ENCODE results near the gene EIPR1.

EIPR1 gene

GRCh38 chr2:3223080-3223923, 154.3 kb downstream of the EIPR1 start:
- Histone ChIP-seq H3K9me3 (ENCODE audit: control insufficient read depth, low read length) (peaks cover 6% of the 10 kb centered on the region), H3K4me1 (ENCODE audit: control insufficient read depth, insufficient read depth, low read length, poor library complexity, severe bottlenecking) (no peaks in the 10 kb centered on the region), H3K4me3 (ENCODE audit: extremely low read depth, insufficient read depth, low read length, poor library complexity, severe bottlenecking) (no peak overlapping the region), H3K27ac (ENCODE audit: low read depth, low read length, severe bottlenecking) (no peak overlapping the region), H3K36me3 (ENCODE audit: control insufficient read depth, insufficient read depth, low read length) (no peaks in the 10 kb centered on the region)
- WGBS, 2 experiments (ENCODE audit: insufficient coverage in 2 of 2): 90 to 93% methylated on average over 11 to 13 of the region's 18 CpGs

- Histone ChIP-seq H3K27ac (ENCODE audit: low read depth, low read length, severe bottlenecking) (no peak overlapping the region), H3K4me3 (ENCODE audit: extremely low read depth, insufficient read depth, low read length, poor library complexity, severe bottlenecking) (no peak overlapping the region), H3K36me3 (ENCODE audit: control insufficient read depth, insufficient read depth, low read length) (no peaks in the 10 kb centered on the region), H3K9me3 (ENCODE audit: control insufficient read depth, low read length) (peaks cover 6% of the 10 kb centered on the region), H3K4me1 (ENCODE audit: control insufficient read depth, insufficient read depth, low read length, poor library complexity, severe bottlenecking) (no peaks in the 10 kb centered on the region)
- WGBS, 2 experiments (ENCODE audit: insufficient coverage in 2 of 2): 88 to 96% methylated on average over 5 to 9 of the region's 9 CpGs
Observed at GRCh38 chr2:3222636-3223035, 155.0 kb downstream of the EIPR1 start.

GRCh38 chr2:3219536-3219935, 158.1 kb downstream of the EIPR1 start:
- Histone ChIP-seq H3K9me3 (ENCODE audit: control insufficient read depth, low read length) (peaks cover 6% of the 10 kb centered on the region), H3K4me1 (ENCODE audit: control insufficient read depth, insufficient read depth, low read length, poor library complexity, severe bottlenecking) (no peaks in the 10 kb centered on the region), H3K36me3 (ENCODE audit: control insufficient read depth, insufficient read depth, low read length) (no peaks in the 10 kb centered on the region), H3K27ac (ENCODE audit: low read depth, low read length, severe bottlenecking) (no peak overlapping the region), H3K4me3 (ENCODE audit: extremely low read depth, insufficient read depth, low read length, poor library complexity, severe bottlenecking) (no peak overlapping the region)
- WGBS, 2 experiments (ENCODE audit: insufficient coverage in 2 of 2): 89% methylated on average over 4 of the region's 4 CpGs

GRCh38 chr2:3217646-3218045, 160.0 kb downstream of the EIPR1 start:
- H3K27ac ChIP-seq (ENCODE audit: low read depth, low read length, severe bottlenecking): no peak overlapping the region
- whole genome bisulfite sequencing, 2 experiments (ENCODE audit: insufficient coverage in 2 of 2): 76 to 88% methylated on average over 5 to 6 of the region's 7 CpGs

GRCh38 chr2:3216841-3217495, 160.7 kb downstream of the EIPR1 start:
- H3K9me3 ChIP-seq (ENCODE audit: control insufficient read depth, low read length): peaks cover 6% of the 10 kb centered on the region
- H3K4me3 ChIP-seq (ENCODE audit: extremely low read depth, insufficient read depth, low read length, poor library complexity, severe bottlenecking): no peak overlapping the region
- no peaks in the 10 kb centered on the region for H3K4me1 ChIP-seq (ENCODE audit: control insufficient read depth, insufficient read depth, low read length, poor library complexity, severe bottlenecking)
- WGBS, 2 experiments (ENCODE audit: insufficient coverage in 2 of 2): no CpG with 5 or more reads among the region's 7 CpGs
- no peak overlapping the region for H3K27ac ChIP-seq (ENCODE audit: low read depth, low read length, severe bottlenecking)
- H3K36me3 ChIP-seq (ENCODE audit: control insufficient read depth, insufficient read depth, low read length): no peaks in the 10 kb centered on the region

More at GRCh38 chr2:3217646-3218045, 160.0 kb downstream of the EIPR1 start:
- Histone ChIP-seq H3K9me3 (ENCODE audit: control insufficient read depth, low read length) (peaks cover 6% of the 10 kb centered on the region), H3K4me1 (ENCODE audit: control insufficient read depth, insufficient read depth, low read length, poor library complexity, severe bottlenecking) (no peaks in the 10 kb centered on the region), H3K4me3 (ENCODE audit: extremely low read depth, insufficient read depth, low read length, poor library complexity, severe bottlenecking) (no peak overlapping the region), H3K36me3 (ENCODE audit: control insufficient read depth, insufficient read depth, low read length) (no peaks in the 10 kb centered on the region)

GRCh38 chr2:3214806-3215404, 162.7 kb downstream of the EIPR1 start:
- Histone ChIP-seq H3K4me1 (ENCODE audit: control insufficient read depth, insufficient read depth, low read length, poor library complexity, severe bottlenecking) (no peaks in the 10 kb centered on the region), H3K36me3 (ENCODE audit: control insufficient read depth, insufficient read depth, low read length) (no peaks in the 10 kb centered on the region), H3K4me3 (ENCODE audit: extremely low read depth, insufficient read depth, low read length, poor library complexity, severe bottlenecking) (no peak overlapping the region), H3K27ac (ENCODE audit: low read depth, low read length, severe bottlenecking) (no peak overlapping the region), H3K9me3 (ENCODE audit: control insufficient read depth, low read length) (peaks cover 2% of the 10 kb centered on the region)
- 79 to 80% methylated on average over 8 to 9 of the region's 10 CpGs for WGBS, 2 experiments (ENCODE audit: insufficient coverage in 2 of 2)

- 91 to 100% methylated on average over 5 of the region's 7 CpGs for WGBS, 2 experiments (ENCODE audit: insufficient coverage in 2 of 2)
- Histone ChIP-seq H3K9me3 (ENCODE audit: control insufficient read depth, low read length) (no peaks in the 10 kb centered on the region), H3K27ac (ENCODE audit: low read depth, low read length, severe bottlenecking) (no peak overlapping the region)
Observed at GRCh38 chr2:3214065-3214464, 163.6 kb downstream of the EIPR1 start.

GRCh38 chr2:3212984-3213383, 164.6 kb downstream of the EIPR1 start:
- H3K36me3 ChIP-seq (ENCODE audit: control insufficient read depth, insufficient read depth, low read length): no peaks in the 10 kb centered on the region
- no peaks in the 10 kb centered on the region for H3K9me3 ChIP-seq (ENCODE audit: control insufficient read depth, low read length)
- WGBS, 2 experiments (ENCODE audit: insufficient coverage in 2 of 2): 100% methylated on average over 2 of the region's 6 CpGs; no CpG with 5 or more reads in 1 of the 2 experiments
- H3K4me3 ChIP-seq (ENCODE audit: extremely low read depth, insufficient read depth, low read length, poor library complexity, severe bottlenecking): no peak overlapping the region
- H3K4me1 ChIP-seq (ENCODE audit: control insufficient read depth, insufficient read depth, low read length, poor library complexity, severe bottlenecking): no peaks in the 10 kb centered on the region
- no peak overlapping the region for H3K27ac ChIP-seq (ENCODE audit: low read depth, low read length, severe bottlenecking)

More at GRCh38 chr2:3214065-3214464, 163.6 kb downstream of the EIPR1 start:
- no peaks in the 10 kb centered on the region for H3K4me1 ChIP-seq (ENCODE audit: control insufficient read depth, insufficient read depth, low read length, poor library complexity, severe bottlenecking)
- no peaks in the 10 kb centered on the region for H3K36me3 ChIP-seq (ENCODE audit: control insufficient read depth, insufficient read depth, low read length)
- H3K4me3 ChIP-seq (ENCODE audit: extremely low read depth, insufficient read depth, low read length, poor library complexity, severe bottlenecking): no peak overlapping the region

- no peaks in the 10 kb centered on the region for H3K36me3 ChIP-seq (ENCODE audit: control insufficient read depth, insufficient read depth, low read length)
- 92 to 94% methylated on average over 4 of the region's 5 CpGs for WGBS, 2 experiments (ENCODE audit: insufficient coverage in 2 of 2)
- no peaks in the 10 kb centered on the region for H3K4me1 ChIP-seq (ENCODE audit: control insufficient read depth, insufficient read depth, low read length, poor library complexity, severe bottlenecking)
- H3K4me3 ChIP-seq (ENCODE audit: extremely low read depth, insufficient read depth, low read length, poor library complexity, severe bottlenecking): no peak overlapping the region
- no peak overlapping the region for H3K27ac ChIP-seq (ENCODE audit: low read depth, low read length, severe bottlenecking)
- H3K9me3 ChIP-seq (ENCODE audit: control insufficient read depth, low read length): no peaks in the 10 kb centered on the region
Observed at GRCh38 chr2:3212061-3212362, 165.6 kb downstream of the EIPR1 start.

- Histone ChIP-seq H3K4me3 (ENCODE audit: extremely low read depth, insufficient read depth, low read length, poor library complexity, severe bottlenecking) (no peak overlapping the region), H3K27ac (ENCODE audit: low read depth, low read length, severe bottlenecking) (no peak overlapping the region), H3K36me3 (ENCODE audit: control insufficient read depth, insufficient read depth, low read length) (no peaks in the 10 kb centered on the region), H3K4me1 (ENCODE audit: control insufficient read depth, insufficient read depth, low read length, poor library complexity, severe bottlenecking) (no peaks in the 10 kb centered on the region), H3K9me3 (ENCODE audit: control insufficient read depth, low read length) (no peaks in the 10 kb centered on the region)
- 86 to 89% methylated on average over 22 to 25 of the region's 26 CpGs for WGBS, 2 experiments (ENCODE audit: insufficient coverage in 2 of 2)
Observed at GRCh38 chr2:3211256-3212060, 166.2 kb downstream of the EIPR1 start.

All from mesodermal cell (in vitro differentiated cells).